H1 (cell line): Measurements from ENCODE around the gene TNPO2. TPM values are rescaled to one million over a fixed set of nuclear protein-coding genes. Genes with fewer than 3 reads are reported as not detected.

Source experiments
- CTCF ChIA-PET: fragments of 300-600 bp; sonication (Branson Sonifier 250); formaldehyde crosslinking; loops from one replicate; lab custom pipeline; 2021; ENCODE audit not compliant: partially characterized antibody; lab: Charles Lee
- POLR2A ChIA-PET: fragments of 300-600 bp; sonication (Branson Sonifier 250); formaldehyde crosslinking; loops from one replicate; lab custom pipeline; 2021; ENCODE audit warnings: inconsistent platforms; ENCODE audit not compliant: partially characterized antibody; lab: Charles Lee
- DNase-seq, 2 experiments: peaks; one replicate each; pipeline versions ENCODE4 v3.0.0 to v3.0.0-alpha.2; 2010 to 2022; ENCODE audit warnings: low spot score in 2 of 2, low read depth in 1 of 2, mixed read lengths in 1 of 2
- FAIRE-seq: peaks from 2 replicates; lab custom pipeline; 2011; peaks lifted over from hg19 to GRCh38; lab: Jason Lieb, UNC
- H2AFZ ChIP-seq: 2 replicates; pipeline ENCODE4 v1.8.1; 2012; ENCODE audit warnings: low read length, inconsistent platforms
- H2AK5ac ChIP-seq: 2 replicates; pipeline ENCODE4 v1.6.1; 2013; ENCODE audit warnings: low read depth, low read length
- H2BK120ac ChIP-seq: replicated peaks from 2 replicates; pipeline ENCODE3; 2013; ENCODE audit warnings: low read depth, low read length, inconsistent platforms
- H2BK12ac ChIP-seq: 2 replicates; pipeline ENCODE4 v1.6.1; 2013; ENCODE audit warnings: low read depth, low read length
- H2BK15ac ChIP-seq: 2 replicates; pipeline ENCODE4 v1.6.1; 2013; ENCODE audit warnings: low read length
- H2BK20ac ChIP-seq: 2 replicates; pipeline ENCODE4 v1.6.1; 2013; ENCODE audit warnings: low read length
- H2BK5ac ChIP-seq: 2 replicates; pipeline ENCODE4 v1.6.1; 2013; ENCODE audit warnings: low read depth, low read length
- H3K14ac ChIP-seq: 2 replicates; pipeline ENCODE4 v1.6.1; 2013; ENCODE audit warnings: inconsistent platforms; ENCODE audit not compliant: insufficient read length
- H3K18ac ChIP-seq: 2 replicates; pipeline ENCODE4 v1.6.1; 2013; ENCODE audit warnings: low read length; ENCODE audit errors: extremely low read depth
- H3K23ac ChIP-seq: 2 replicates; pipeline ENCODE4 v1.6.1; 2013; ENCODE audit warnings: inconsistent platforms; ENCODE audit not compliant: insufficient read length
- H3K23me2 ChIP-seq: 2 replicates; pipeline ENCODE4 v1.6.1; 2013; ENCODE audit warnings: low read depth, low read length
- H3K27ac ChIP-seq: 2 replicates; pipeline ENCODE4 v1.6.1; 2011; ENCODE audit warnings: low read depth, low read length, inconsistent platforms
- H3K27me3 ChIP-seq, 4 experiments: replicated peaks in 1 of 4; 1 replicate in 1 of 4; 2 replicates in 3 of 4; pipeline versions ENCODE4 v1.6.1 to v1.8.1; 2011 to 2013; ENCODE audit warnings: low read length in 3 of 4, mild to moderate bottlenecking in 3 of 4, inconsistent platforms in 2 of 4, mixed read lengths in 2 of 4, moderate library complexity in 1 of 4; ENCODE audit not compliant: control insufficient read depth in 3 of 4, insufficient read depth in 3 of 4; ENCODE audit errors: extremely low read depth in 1 of 4
- H3K36me3 ChIP-seq, 4 experiments: 2 replicates each; pipeline versions ENCODE4 v1.6.1 to v1.8.1; 2011 to 2013; ENCODE audit warnings: mild to moderate bottlenecking in 4 of 4, low read length in 3 of 4, moderate library complexity in 2 of 4, control low read depth in 1 of 4, inconsistent platforms in 1 of 4; ENCODE audit not compliant: insufficient read depth in 4 of 4, control insufficient read depth in 2 of 4
- H3K4ac ChIP-seq: replicated peaks from 2 replicates; pipeline ENCODE3; 2013; ENCODE audit warnings: low read length, low read depth, mixed read lengths, inconsistent platforms; ENCODE audit not compliant: insufficient read length
- H3K4me1 ChIP-seq, 4 experiments: replicated peaks in 1 of 4; 1 replicate in 1 of 4; 2 replicates in 3 of 4; pipeline versions ENCODE4 v1.6.1 to v1.8.1; 2011 to 2013; ENCODE audit warnings: low read length in 3 of 4, inconsistent platforms in 2 of 4, mixed read lengths in 1 of 4; ENCODE audit not compliant: insufficient read depth in 4 of 4, control insufficient read depth in 3 of 4
- H3K4me2 ChIP-seq, 2 experiments: 2 replicates each; pipeline versions ENCODE4 v1.6.1 to v1.8.1; 2011 to 2013; ENCODE audit warnings: low read depth in 2 of 2, low read length in 2 of 2, control low read depth in 1 of 2, inconsistent platforms in 1 of 2, mild to moderate bottlenecking in 1 of 2; ENCODE audit not compliant: insufficient read depth in 1 of 2
- H3K4me3 ChIP-seq, 4 experiments: fragments of 200-600, 300-600 bp in 1 of 4; sonication (generic), shearing (Covaris generic), sonication (Bioruptor Twin) in 1 of 4; 2 replicates each; pipeline versions ENCODE4 v1.5.1 to v1.8.1; 2011 to 2016; ENCODE audit warnings: low read length in 4 of 4, low read depth in 3 of 4, control low read depth in 2 of 4, inconsistent platforms in 2 of 4, mild to moderate bottlenecking in 2 of 4, mixed read lengths in 1 of 4, moderate library complexity in 1 of 4; ENCODE audit not compliant: insufficient read depth in 2 of 4; ENCODE audit errors: extremely low read depth in 1 of 4
- H3K56ac ChIP-seq: replicated peaks from 2 replicates; pipeline ENCODE3; 2013; ENCODE audit warnings: low read depth, mild to moderate bottlenecking, mixed read lengths, low read length, inconsistent platforms; ENCODE audit not compliant: insufficient read length
- H3K79me1 ChIP-seq: 2 replicates; pipeline ENCODE4 v1.6.1; 2013; ENCODE audit warnings: low read depth, low read length, control low read depth
- H3K79me2 ChIP-seq, 2 experiments: 2 replicates each; pipeline versions ENCODE4 v1.6.1 to v1.8.1; 2012 to 2013; ENCODE audit warnings: low read length in 2 of 2, mild to moderate bottlenecking in 2 of 2, inconsistent platforms in 1 of 2; ENCODE audit not compliant: insufficient read depth in 2 of 2, control insufficient read depth in 1 of 2
- H3K9ac ChIP-seq, 4 experiments: replicated peaks in 1 of 4; 1 replicate in 1 of 4; 2 replicates in 3 of 4; pipeline versions ENCODE4 v1.6.1 to v1.8.1; 2011 to 2013; ENCODE audit warnings: low read depth in 3 of 4, low read length in 3 of 4, control low read depth in 2 of 4, mild to moderate bottlenecking in 2 of 4, moderate library complexity in 2 of 4, inconsistent platforms in 1 of 4; ENCODE audit errors: extremely low read depth in 1 of 4
- H3K9me3 ChIP-seq, 2 experiments: 2 replicates each; pipeline versions ENCODE4 v1.6.1 to v1.8.1; 2012 to 2013; ENCODE audit warnings: mild to moderate bottlenecking in 2 of 2, moderate library complexity in 2 of 2, control low read depth in 1 of 2, inconsistent platforms in 1 of 2, low read depth in 1 of 2, low read length in 1 of 2, mixed read lengths in 1 of 2; ENCODE audit not compliant: insufficient read depth in 2 of 2
- H4K20me1 ChIP-seq, 2 experiments: replicated peaks in 1 of 2; 2 replicates each; pipeline versions ENCODE3 to v1.8.1; 2011 to 2013; ENCODE audit warnings: inconsistent platforms in 2 of 2, low read length in 2 of 2, mild to moderate bottlenecking in 1 of 2; ENCODE audit not compliant: insufficient read depth in 2 of 2, control insufficient read depth in 1 of 2
- H4K5ac ChIP-seq: 2 replicates; pipeline ENCODE4 v1.6.1; 2013; ENCODE audit warnings: low read length, low read depth, mixed read lengths, inconsistent platforms; ENCODE audit not compliant: insufficient read length
- H4K8ac ChIP-seq: 2 replicates; pipeline ENCODE4 v1.8.0; 2013; ENCODE audit warnings: mild to moderate bottlenecking, moderate library complexity, low read length, inconsistent platforms; ENCODE audit not compliant: insufficient read depth; ENCODE audit errors: extremely low read depth
- H4K91ac ChIP-seq: replicated peaks from 2 replicates; pipeline ENCODE3; 2013; ENCODE audit warnings: low read length, mixed read lengths, inconsistent platforms; ENCODE audit not compliant: insufficient read length
- BRCA1 ChIP-seq: IDR thresholded peaks from 2 replicates; pipeline ENCODE4 v1.6.1; 2012; ENCODE audit warnings: low read depth, low read length, improper control_type of control experiment
- CREB1 ChIP-seq: IDR thresholded peaks from 2 replicates; pipeline ENCODE4 v1.6.1; 2012; ENCODE audit warnings: inconsistent platforms
- CTCF ChIP-seq, 3 experiments: IDR thresholded peaks; 1 replicate in 2 of 3; 2 replicates in 1 of 3; pipeline versions ENCODE4 v1.5.1 to v1.6.1; 2011; ENCODE audit warnings: low read length in 3 of 3, mild to moderate bottlenecking in 3 of 3, inconsistent platforms in 2 of 3, low read depth in 1 of 3, moderate library complexity in 1 of 3; ENCODE audit not compliant: insufficient read depth in 1 of 3; ENCODE audit errors: control extremely low read depth in 1 of 3
- E2F6 ChIP-seq: IDR thresholded peaks from 2 replicates; pipeline ENCODE4 v1.6.1; 2012; ENCODE audit warnings: inconsistent platforms
- EP300 ChIP-seq, 2 experiments: IDR thresholded peaks; 1 replicate in 1 of 2; 2 replicates in 1 of 2; pipeline ENCODE4 v1.6.1; 2011 to 2012; ENCODE audit warnings: low read depth in 2 of 2, low read length in 2 of 2, mild to moderate bottlenecking in 2 of 2, borderline replicate concordance in 1 of 2, inconsistent platforms in 1 of 2, moderate library complexity in 1 of 2
- RAD21 ChIP-seq, 2 experiments: IDR thresholded peaks in 1 of 2; conservative IDR thresholded peaks in 1 of 2; 2 replicates each; pipeline ENCODE4 v1.6.1; 2011; ENCODE audit warnings: low read depth in 2 of 2, low read length in 2 of 2, improper control_type of control experiment in 1 of 2, inconsistent platforms in 1 of 2, mild to moderate bottlenecking in 1 of 2, moderate library complexity in 1 of 2
- SIN3A ChIP-seq, 2 experiments: IDR thresholded peaks in 1 of 2; conservative IDR thresholded peaks in 1 of 2; 2 replicates each; pipeline ENCODE4 v1.6.1; 2011 to 2012; ENCODE audit warnings: low read length in 2 of 2, improper control_type of control experiment in 1 of 2, low read depth in 1 of 2, mild to moderate bottlenecking in 1 of 2
- WGBS, 2 experiments: shearing (Covaris generic) in 1 of 2; methylation state at CpG; one replicate each; pipeline versions ENCODE4 v1.1.6 to v1.1.7; 2013 to 2015; ENCODE audit warnings: low lambda C conversion rate in 2 of 2, mixed read lengths in 2 of 2, inconsistent platforms in 1 of 2, low coverage in 1 of 2, missing lambda C conversion rate in 1 of 2; ENCODE audit not compliant: insufficient replicate concordance in 2 of 2, insufficient coverage in 1 of 2, insufficient read length in 1 of 2; ENCODE audit errors: extremely low coverage in 1 of 2, missing lambda C conversion rate in 1 of 2; 5-methylcytosine and 5-hydroxymethylcytosine counted together
- polyA plus RNA-seq, 7 experiments: library from polyadenylated mRNA; depleted of rRNA in 3 of 7; stranded (reverse) in 5 of 7; unstranded in 2 of 7; fragments of >200 nt in 5 of 7; fragments of 200-250 nt in 2 of 7; gene quantifications; 1 replicate in 5 of 7; 2 replicates in 1 of 7; 4 replicates in 1 of 7; pipeline versions ENCODE4 v1.2.1 to v1.2.3, GENCODE V29; 2011 to 2013; ENCODE audit warnings: missing spikeins in 2 of 7, mixed read lengths in 2 of 7
- total RNA-seq: library from RNA; stranded (reverse); fragmentation: NEBNext Ultra II Directional; extraction: Animal tissue kit (Norgen Biotek cat#: 25700); gene quantifications from 2 replicates; pipeline ENCODE4 v1.2.1, GENCODE V29; 2021

TNPO2 gene
- total and polyA plus RNA-seq, 2 of the 8 experiments (the other 6 are each of a cell fraction or from before 2014, with no cell fraction given): 112 to 121 TPM

GRCh38 chr19:12656899-12657571 lies 66.7 kb downstream of the TNPO2 start:
- Histone ChIP-seq H4K5ac (no peak overlapping the region), H2BK5ac (no peak overlapping the region), H2AFZ (peak overlapping the region; percentile 71; the same call in 1 of the 2 replicates), H3K36me3 (peaks cover 5 to 28% (median 13%) of the 10 kb centered on the region in 4 experiments), H2BK120ac (no peak overlapping the region), H3K79me1 (no peaks in the 10 kb centered on the region), H2AK5ac (no peak overlapping the region; the same call in 1 of the 2 replicates), H3K4ac (no peak overlapping the region), H3K27ac (no peak overlapping the region; the same call in 1 of the 2 replicates), H4K8ac (peak overlapping the region; percentile 80), H3K23ac (no peak overlapping the region), H2BK12ac (no peak overlapping the region), H3K14ac (no peak overlapping the region), H4K91ac (no peak overlapping the region), H3K23me2 (no peaks in the 10 kb centered on the region), H3K4me2 (peak overlapping the region; percentile 12 to 53; a peak in 3 of 4 replicates), H4K20me1 (peaks cover 0 to 3% of the 10 kb centered on the region in 2 experiments), H3K79me2 (no peaks in the 10 kb centered on the region), H2BK15ac (no peak overlapping the region), H3K56ac (no peak overlapping the region), H3K9ac (no peak overlapping the region), H3K4me1 (peaks cover 0 to 6% (median 3%) of the 10 kb centered on the region in 4 experiments; a peak in 5 of 7 replicates), H3K4me3 (peak overlapping the region in 1 of 4 experiments; percentile 20; a peak in 3 of 8 replicates), H3K18ac (no peak overlapping the region; the same call in 1 of the 2 replicates), H3K27me3 (no peaks in the 10 kb centered on the region), H3K9me3 (no peaks in the 10 kb centered on the region), H2BK20ac (no peak overlapping the region)
- DNase-seq: peak; percentile 91 to 95
- 63% methylated on average over 26 of the region's 50 CpGs; no CpG with 5 or more reads in 1 of the 2 experiments for WGBS, 2 experiments
- ChIA-PET CTCF (interaction anchor here (0.6 to 2.2 kb wide), 14 partner anchors 8 to 317 kb away, joined by 3 to 11 read pairs (median 4); partner anchors contain the start of genes MAN2B1 and WDR83), POLR2A (interaction anchor here (0.6 to 2.0 kb wide), 6 partner anchors 10 to 66 kb away, joined by 3 to 7 read pairs (median 4); partner anchors contain the start of genes ZNF490 and ZNF791)
- FAIRE-seq: peak; percentile 78
- no peak for TF ChIP-seq BRCA1
- no peak for TF ChIP-seq EP300 (IDR thresholded peaks at IDR 0.05; ENCODE audit: borderline replicate concordance in 1 of 2, low read depth in 2 of 2, low read length in 2 of 2)
- no peak for TF ChIP-seq SIN3A (conservative IDR thresholded peaks at IDR 0.05 in 1 of 2, IDR thresholded peaks at IDR 0.05 in 1 of 2; ENCODE audit: low read depth in 1 of 2, low read length in 2 of 2)
- peak; percentile 29; the same call in 1 of the 2 replicates for TF ChIP-seq CREB1
- TF ChIP-seq E2F6: peak; percentile 98
- TF ChIP-seq RAD21 (IDR thresholded peaks at IDR 0.05 in 1 of 2, conservative IDR thresholded peaks at IDR 0.05 in 1 of 2; ENCODE audit: low read depth in 2 of 2, low read length in 2 of 2): peak; percentile 50 to 55; a peak in 3 of 4 replicates
- peak; percentile 49 to 67 (median 54) for TF ChIP-seq CTCF (IDR thresholded peaks at IDR 0.05; ENCODE audit: control extremely low read depth in 1 of 3, insufficient read depth in 1 of 3, low read depth in 1 of 3, low read length in 3 of 3)
